ENCODE data around the gene TMSB4X.
"Not testable (repeated sequence)": the region's sequence is repeated elsewhere in the genome, so short reads cannot be mapped to it uniquely, and the experiment has no call there.

Gene TMSB4X

GRCh38 chrX:12975991-12976558, 1.2 kb downstream of the TMSB4X start:
- peak; percentile 26 for DNase-seq (ENCODE audit: low spot score)

- not testable (repeated sequence) for DNase-seq (ENCODE audit: low spot score)
Observed at GRCh38 chrX:12976819-12977732, 2.2 kb downstream of the TMSB4X start.

- no peak for DNase-seq (ENCODE audit: low spot score)
Observed at GRCh38 chrX:12977761-12978204, 2.9 kb downstream of the TMSB4X start.

- DNase-seq (ENCODE audit: low spot score), result no peak
Observed at GRCh38 chrX:12978205-12979025, 3.5 kb downstream of the TMSB4X start.

GRCh38 chrX:12979026-12979607, 4.2 kb downstream of the TMSB4X start:
- DNase-seq (ENCODE audit: low spot score), result no peak

GRCh38 chrX:12979616-12980015, 4.7 kb downstream of the TMSB4X start:
- DNase-seq (ENCODE audit: low spot score), result no peak

GRCh38 chrX:12980039-12980438, 5.1 kb downstream of the TMSB4X start:
- not testable (repeated sequence) for DNase-seq (ENCODE audit: low spot score)

- DNase-seq (ENCODE audit: low spot score), result no peak
Observed at GRCh38 chrX:12981880-12982279, 7.0 kb downstream of the TMSB4X start.

GRCh38 chrX:12984603-12985319, 9.9 kb downstream of the TMSB4X start:
- DNase-seq (ENCODE audit: low spot score), result no peak

GRCh38 chrX:12985331-12985730, 10.4 kb downstream of the TMSB4X start:
- no peak for DNase-seq (ENCODE audit: low spot score)

- no peak for DNase-seq (ENCODE audit: low spot score)
Observed at GRCh38 chrX:12986164-12986779, 11.4 kb downstream of the TMSB4X start.

GRCh38 chrX:12986886-12987285, 12.0 kb downstream of the TMSB4X start:
- no peak for DNase-seq (ENCODE audit: low spot score)

GRCh38 chrX:12987340-12987739, 12.4 kb downstream of the TMSB4X start:
- DNase-seq (ENCODE audit: low spot score), result no peak

- no peak for DNase-seq (ENCODE audit: low spot score)
Observed at GRCh38 chrX:12987900-12988594, 13.1 kb downstream of the TMSB4X start.

GRCh38 chrX:12988797-12989196, 13.9 kb downstream of the TMSB4X start:
- no peak for DNase-seq (ENCODE audit: low spot score)

- no peak for DNase-seq (ENCODE audit: low spot score)
Observed at GRCh38 chrX:12989461-12989860, 14.6 kb downstream of the TMSB4X start.

- DNase-seq (ENCODE audit: low spot score), result no peak
Observed at GRCh38 chrX:12991575-12991974, 16.7 kb downstream of the TMSB4X start.

- DNase-seq (ENCODE audit: low spot score), result no peak
Observed at GRCh38 chrX:12992544-12993118, 17.7 kb downstream of the TMSB4X start.

GRCh38 chrX:12993826-12994225, 18.9 kb downstream of the TMSB4X start:
- DNase-seq (ENCODE audit: low spot score), result no peak

- DNase-seq (ENCODE audit: low spot score), result no peak
Observed at GRCh38 chrX:12994321-12994720, 19.4 kb downstream of the TMSB4X start.

Data from SK-N-DZ (cell line).